Smooth muscle cell of the umbilical artery (primary cell): ENCODE results near the gene KLF7. TPM values are rescaled to one million over a fixed set of nuclear protein-coding genes. Genes with fewer than 3 reads are reported as not detected.

Source experiments
- total RNA-seq: library from RNA; depleted of rRNA; stranded (reverse); fragments of >200 nt; gene quantifications from 2 replicates; pipeline ENCODE4 v1.2.3, GENCODE V29; 2014

Gene KLF7
- 16.3 and 47.1 TPM in 2 replicates for total RNA-seq

DNA sequence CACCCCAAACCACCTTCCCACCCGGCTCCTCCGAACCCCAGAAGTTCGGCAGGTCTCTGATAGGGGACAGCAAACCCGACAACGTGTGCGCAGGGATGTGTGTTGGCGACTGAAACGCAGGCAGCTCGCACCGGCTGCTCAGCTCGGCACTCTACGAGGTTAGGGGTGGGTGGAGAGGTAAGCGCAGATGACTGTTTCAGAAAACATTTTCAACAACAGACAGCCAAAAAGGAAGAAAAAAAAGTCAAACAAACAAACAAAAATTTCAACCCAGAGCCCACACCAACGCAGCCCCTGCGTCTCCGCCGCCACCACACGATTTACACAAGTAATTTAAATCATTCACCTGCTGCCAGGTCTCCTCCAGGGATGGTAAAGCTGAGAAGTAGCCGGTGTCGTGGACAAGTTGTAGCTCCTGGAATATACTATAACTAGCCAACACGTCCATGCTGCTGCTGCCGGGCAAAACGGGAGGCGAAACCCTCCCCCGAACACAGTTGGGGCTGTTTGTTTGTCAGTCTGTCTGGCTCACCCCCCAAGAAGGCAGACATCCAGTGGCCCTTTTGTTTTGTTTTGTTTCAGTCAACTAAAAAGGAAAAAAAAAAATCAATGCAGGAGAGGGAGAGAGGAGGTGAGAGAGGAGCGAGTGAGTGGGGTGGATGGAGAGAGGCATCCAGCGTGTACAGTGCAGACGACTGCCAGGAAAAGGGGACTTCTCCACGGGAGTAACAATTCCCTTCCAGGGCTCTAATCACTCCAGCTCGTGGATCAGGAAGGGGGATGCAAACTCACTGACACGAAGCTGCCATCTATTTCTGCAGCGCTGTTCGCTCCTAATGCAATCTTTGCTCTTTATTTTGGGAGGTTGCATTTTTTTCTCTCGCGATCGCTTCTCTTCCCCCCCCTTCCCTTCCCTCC, at the start of gene KLF7:
Gene KLF7, minus strand, starts transcription at position 828 of the 918 bp plus-strand sequence. Its CDS starts 380 bp downstream, at position 448.

Other genes with a start within 250 kb of the KLF7 start
- 0.30 TPM in 1 of 2 replicates, not detected in the other for gene CPO, start 226.4 kb downstream of the KLF7 start, total RNA-seq